ENCODE measurements around the gene TBCD.

TBCD gene

GRCh38 chr17:82926081-82926480, 174.2 kb downstream of the TBCD start:
- Mint-ChIP-seq H3K27ac (no peak overlapping the region), H3K4me1 (no peaks in the 10 kb centered on the region), H3K4me3 (no peak overlapping the region), H3K36me3 (peaks cover 60 to 70% of the 10 kb centered on the region in 2 donors), H3K9me3 (no peaks in the 10 kb centered on the region), H3K27me3 (no peaks in the 10 kb centered on the region)
- ATAC-seq (replicated peaks) (no peak), DNase-seq (no peak)

DNA sequence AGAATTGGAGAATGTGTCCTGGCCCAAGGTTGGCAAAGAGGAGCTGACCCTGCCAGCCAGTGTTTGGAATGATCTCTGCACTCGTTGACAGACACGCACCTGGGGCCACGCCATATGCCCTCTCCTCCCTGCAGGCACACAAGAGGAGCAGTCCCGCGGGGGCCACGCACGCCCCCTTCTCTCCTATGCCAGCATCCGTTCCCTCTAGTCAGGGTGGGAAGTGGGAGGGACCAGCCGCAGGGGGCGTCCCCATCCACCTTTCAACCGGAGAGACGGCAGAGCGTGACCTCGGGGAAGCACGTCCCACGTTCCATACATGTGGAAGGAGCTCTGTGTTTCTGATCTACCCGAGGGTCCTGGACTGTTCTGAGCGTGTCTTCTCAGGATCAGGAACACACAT, 174.9 kb downstream of the TBCD start:
- Mint-ChIP-seq H3K4me1 (no peaks in the 10 kb centered on the region), H3K27ac (no peak overlapping the region), H3K27me3 (no peaks in the 10 kb centered on the region), H3K9me3 (no peaks in the 10 kb centered on the region), H3K36me3 (peaks cover 62 to 71% of the 10 kb centered on the region in 2 donors), H3K4me3 (no peak overlapping the region)
- no peak for ATAC-seq (replicated peaks)
- no peak for DNase-seq

DNA sequence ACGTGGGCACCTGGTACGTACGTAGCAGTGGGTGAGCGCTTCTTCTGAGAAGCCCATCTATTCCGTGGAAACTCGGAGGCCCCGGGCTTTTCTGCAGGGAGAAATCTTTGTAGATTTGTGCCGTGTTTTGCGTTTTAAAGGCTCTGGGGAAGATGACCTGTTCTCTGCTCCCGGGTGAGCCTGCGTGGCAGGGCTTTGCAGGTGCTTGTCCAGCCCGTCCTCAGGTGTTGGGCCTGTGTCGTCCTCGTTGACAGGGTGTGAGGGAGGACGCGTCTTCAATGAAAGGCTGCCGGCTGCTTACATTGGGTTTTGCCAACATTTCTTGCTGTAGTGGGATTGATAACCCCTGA, 175.4 kb downstream of the TBCD start:
- Mint-ChIP-seq H3K27ac (no peak overlapping the region), H3K9me3 (no peaks in the 10 kb centered on the region), H3K4me1 (no peaks in the 10 kb centered on the region), H3K27me3 (no peaks in the 10 kb centered on the region), H3K4me3 (no peak overlapping the region), H3K36me3 (peaks cover 65 to 71% of the 10 kb centered on the region in 2 donors)
- DNase-seq, result no peak
- ATAC-seq (replicated peaks), result no peak

- ATAC-seq (replicated peaks) (no peak), DNase-seq (no peak)
- Mint-ChIP-seq H3K36me3 (peaks cover 70 to 71% of the 10 kb centered on the region in 2 donors), H3K4me3 (no peak overlapping the region), H3K4me1 (no peaks in the 10 kb centered on the region), H3K27ac (no peak overlapping the region), H3K27me3 (no peaks in the 10 kb centered on the region), H3K9me3 (no peaks in the 10 kb centered on the region)
These were observed 176.1 kb downstream of the TBCD start for GRCh38 chr17:82927661-82928601.

- Mint-ChIP-seq H3K27ac (peak overlapping the region; percentile 14), H3K27me3 (no peaks in the 10 kb centered on the region), H3K36me3 (peaks cover 71 to 76% of the 10 kb centered on the region in 2 donors), H3K4me3 (no peak overlapping the region), H3K9me3 (no peaks in the 10 kb centered on the region), H3K4me1 (no peaks in the 10 kb centered on the region)
- ATAC-seq (replicated peaks), result no peak
- no peak for DNase-seq
These were observed 177.3 kb downstream of the TBCD start for GRCh38 chr17:82929011-82929622.

- H3K4me1 Mint-ChIP-seq, result no peaks in the 10 kb centered on the region
- DNase-seq, result no peak
- ATAC-seq (replicated peaks), result no peak
- no peaks in the 10 kb centered on the region for H3K9me3 Mint-ChIP-seq
- no peak overlapping the region for H3K4me3 Mint-ChIP-seq
- no peaks in the 10 kb centered on the region for H3K27me3 Mint-ChIP-seq
- H3K36me3 Mint-ChIP-seq, result peaks cover 69 to 75% of the 10 kb centered on the region in 2 donors
- peak overlapping the region; percentile 14 for H3K27ac Mint-ChIP-seq
These were observed 177.8 kb downstream of the TBCD start for GRCh38 chr17:82929676-82930042.

DNA sequence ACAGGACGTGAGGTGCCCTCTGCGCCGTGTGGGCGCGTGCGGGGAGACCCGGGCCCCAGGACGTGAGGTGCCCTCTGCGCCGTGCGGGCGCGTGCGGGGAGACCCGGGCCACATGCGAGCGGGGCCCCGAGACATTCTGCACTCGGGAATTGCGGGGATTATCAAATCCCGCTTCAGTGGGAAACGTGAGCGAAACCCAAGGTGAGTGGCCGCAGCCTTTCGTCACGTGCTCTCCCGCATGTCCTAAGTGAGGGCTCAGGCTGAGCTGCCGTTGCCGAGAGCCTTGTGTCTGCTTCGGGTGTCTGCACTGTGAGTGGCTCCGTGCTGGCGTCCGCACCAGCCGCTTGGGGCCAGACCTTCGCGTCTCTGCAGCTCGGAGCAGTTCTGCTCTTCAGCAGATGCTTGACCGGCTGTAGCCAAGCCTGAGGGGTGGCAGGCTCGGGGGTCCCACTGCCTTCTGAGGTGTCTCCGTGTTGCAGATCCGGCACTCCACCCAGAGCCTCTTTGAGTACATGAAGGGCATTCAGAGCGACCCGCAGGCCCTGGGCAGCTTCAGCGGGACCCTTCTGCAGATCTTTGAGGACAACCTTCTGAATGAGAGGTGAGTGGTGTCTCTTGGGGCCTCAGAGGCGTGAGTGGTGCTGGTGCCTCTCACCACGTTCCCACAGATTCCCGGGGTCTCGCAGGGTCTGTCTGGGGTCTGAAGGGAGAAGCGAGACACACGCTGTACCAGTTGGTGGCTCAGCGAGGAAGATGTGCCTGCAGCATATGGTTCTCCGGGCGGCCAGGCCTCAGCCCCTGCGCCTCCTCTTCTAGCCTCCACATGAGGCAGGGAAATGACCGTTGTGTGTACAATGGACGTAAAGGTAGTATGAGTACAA, 178.4 kb downstream of the TBCD start:
- Mint-ChIP-seq H3K4me1 (no peaks in the 10 kb centered on the region), H3K27me3 (no peaks in the 10 kb centered on the region), H3K27ac (no peak overlapping the region), H3K4me3 (no peak overlapping the region), H3K9me3 (no peaks in the 10 kb centered on the region), H3K36me3 (peaks cover 69 to 75% of the 10 kb centered on the region in 2 donors)
- DNase-seq, result no peak
- no peak for ATAC-seq (replicated peaks)

- ATAC-seq (replicated peaks), result no peak
- DNase-seq, result no peak
- Mint-ChIP-seq H3K27ac (no peak overlapping the region), H3K27me3 (no peaks in the 10 kb centered on the region), H3K4me1 (peaks cover 0 to 5% of the 10 kb centered on the region in 2 donors), H3K9me3 (no peaks in the 10 kb centered on the region), H3K36me3 (peaks cover 72 to 79% of the 10 kb centered on the region in 2 donors), H3K4me3 (no peak overlapping the region)
These were observed 179.2 kb downstream of the TBCD start for GRCh38 chr17:82930924-82931698.

DNA sequence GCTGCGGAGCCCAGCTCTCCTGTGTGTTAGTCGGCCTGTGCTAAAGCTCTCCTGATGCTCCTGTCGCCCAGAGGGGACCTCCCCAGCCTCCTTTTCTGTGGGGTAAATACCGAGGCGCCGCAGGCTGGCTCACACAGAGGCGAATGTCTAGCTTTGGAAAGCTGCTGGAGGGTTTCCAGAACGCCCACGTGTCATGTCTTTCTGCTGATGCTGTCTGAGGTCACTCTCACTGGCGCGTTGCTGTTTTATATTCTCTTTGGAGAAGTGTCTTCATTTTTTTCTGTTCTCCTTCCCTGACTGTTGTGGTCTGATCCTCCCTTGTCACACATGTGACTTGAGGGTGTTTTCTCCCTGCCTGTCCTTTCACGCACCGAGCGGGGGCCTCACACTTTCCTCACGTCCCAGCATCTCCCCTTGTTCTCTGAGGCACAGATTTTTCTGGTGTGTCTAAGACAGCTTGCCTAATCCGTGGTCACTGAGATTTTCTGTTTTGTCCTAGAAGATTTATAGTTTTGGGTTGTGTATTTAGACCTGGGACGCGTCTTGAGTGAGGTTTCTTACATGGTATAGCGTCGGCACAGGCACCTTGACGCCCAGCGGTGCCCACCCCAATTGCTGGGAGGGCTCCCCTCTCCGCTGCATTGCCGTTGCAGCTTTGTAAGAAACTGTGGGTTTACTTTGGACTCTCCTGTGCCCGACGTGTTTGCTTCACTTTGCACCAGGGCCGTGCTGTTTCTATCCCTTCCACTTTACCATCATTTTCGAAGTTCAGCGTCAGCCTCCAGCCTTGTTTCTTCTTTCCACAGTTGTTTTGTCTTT, 180.0 kb downstream of the TBCD start:
- Mint-ChIP-seq H3K9me3 (no peaks in the 10 kb centered on the region), H3K4me3 (no peak overlapping the region), H3K4me1 (peaks cover 0 to 5% of the 10 kb centered on the region in 2 donors), H3K27me3 (no peaks in the 10 kb centered on the region), H3K27ac (no peak overlapping the region), H3K36me3 (peaks cover 71 to 78% of the 10 kb centered on the region in 2 donors)
- ATAC-seq (replicated peaks) (no peak), DNase-seq (no peak)

DNA sequence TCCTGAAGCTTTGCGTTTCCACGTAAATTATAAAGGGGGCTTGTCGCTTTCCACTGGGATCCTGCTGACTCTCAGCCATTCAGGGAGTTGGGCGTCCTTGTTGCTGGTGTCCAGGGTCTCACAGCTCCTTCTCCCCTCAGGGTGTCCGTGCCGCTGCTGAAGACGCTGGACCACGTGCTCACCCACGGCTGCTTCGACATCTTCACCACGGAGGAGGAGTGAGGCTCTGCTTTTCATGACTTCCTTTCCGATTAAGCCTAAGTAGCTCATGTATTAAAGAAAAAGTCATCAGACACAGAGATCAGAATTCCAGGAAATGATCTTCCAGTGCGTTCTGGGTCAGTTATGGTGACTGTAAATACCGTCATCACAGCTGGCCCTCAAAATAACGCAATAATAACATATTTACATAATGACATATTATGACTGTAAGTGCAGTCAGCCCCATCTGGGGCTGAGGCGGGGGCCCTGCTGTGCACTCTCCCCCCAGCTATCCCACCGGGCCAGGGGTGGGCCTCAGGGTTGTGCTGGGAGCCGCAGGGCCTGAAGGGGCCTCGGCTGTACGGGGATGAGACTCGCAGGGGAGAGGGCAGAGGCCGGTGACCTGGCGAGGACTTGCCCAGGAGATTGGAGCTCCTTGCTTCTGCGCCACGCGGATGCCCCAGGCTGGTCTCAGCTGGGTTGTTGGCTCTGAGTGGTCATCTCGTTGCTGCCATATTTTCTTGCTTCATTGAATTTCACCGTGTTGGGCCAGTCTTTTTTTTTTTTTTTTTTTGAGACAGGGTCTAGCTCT, 180.8 kb downstream of the TBCD start:
- Mint-ChIP-seq H3K4me3 (no peak overlapping the region), H3K9me3 (no peaks in the 10 kb centered on the region), H3K27ac (no peak overlapping the region), H3K36me3 (peaks cover 68 to 77% of the 10 kb centered on the region in 2 donors), H3K27me3 (no peaks in the 10 kb centered on the region), H3K4me1 (peaks cover 0 to 5% of the 10 kb centered on the region in 2 donors)
- DNase-seq, result no peak
- ATAC-seq (replicated peaks), result no peak

DNA sequence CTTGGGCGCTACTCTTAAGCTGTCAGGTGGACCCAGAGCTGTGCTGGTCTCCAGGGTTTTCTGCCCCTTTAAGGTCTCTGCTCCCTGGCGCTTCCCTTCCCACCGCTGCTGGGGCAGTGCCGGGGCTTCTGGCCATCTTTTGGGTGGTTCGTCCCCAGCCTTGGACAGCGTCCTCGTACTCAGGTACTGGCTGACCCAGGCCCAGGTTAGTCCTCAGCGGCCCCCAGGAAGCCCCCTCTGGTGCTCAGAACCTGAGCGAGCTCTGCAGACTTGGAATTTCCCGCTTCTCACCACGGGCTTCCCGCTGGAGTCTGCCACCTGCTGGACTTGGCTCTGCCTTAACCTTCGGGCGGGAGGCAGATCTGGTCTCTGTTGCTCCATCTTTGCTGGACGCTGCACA, 182.0 kb downstream of the TBCD start:
- peaks cover 70 to 82% of the 10 kb centered on the region in 2 donors for H3K36me3 Mint-ChIP-seq
- H3K9me3 Mint-ChIP-seq, result no peaks in the 10 kb centered on the region
- no peak overlapping the region for H3K4me3 Mint-ChIP-seq
- no peak overlapping the region for H3K27ac Mint-ChIP-seq
- peaks cover 0 to 5% of the 10 kb centered on the region in 2 donors for H3K4me1 Mint-ChIP-seq
- DNase-seq (no peak), ATAC-seq (replicated peaks) (no peak)
- no peaks in the 10 kb centered on the region for H3K27me3 Mint-ChIP-seq

DNA sequence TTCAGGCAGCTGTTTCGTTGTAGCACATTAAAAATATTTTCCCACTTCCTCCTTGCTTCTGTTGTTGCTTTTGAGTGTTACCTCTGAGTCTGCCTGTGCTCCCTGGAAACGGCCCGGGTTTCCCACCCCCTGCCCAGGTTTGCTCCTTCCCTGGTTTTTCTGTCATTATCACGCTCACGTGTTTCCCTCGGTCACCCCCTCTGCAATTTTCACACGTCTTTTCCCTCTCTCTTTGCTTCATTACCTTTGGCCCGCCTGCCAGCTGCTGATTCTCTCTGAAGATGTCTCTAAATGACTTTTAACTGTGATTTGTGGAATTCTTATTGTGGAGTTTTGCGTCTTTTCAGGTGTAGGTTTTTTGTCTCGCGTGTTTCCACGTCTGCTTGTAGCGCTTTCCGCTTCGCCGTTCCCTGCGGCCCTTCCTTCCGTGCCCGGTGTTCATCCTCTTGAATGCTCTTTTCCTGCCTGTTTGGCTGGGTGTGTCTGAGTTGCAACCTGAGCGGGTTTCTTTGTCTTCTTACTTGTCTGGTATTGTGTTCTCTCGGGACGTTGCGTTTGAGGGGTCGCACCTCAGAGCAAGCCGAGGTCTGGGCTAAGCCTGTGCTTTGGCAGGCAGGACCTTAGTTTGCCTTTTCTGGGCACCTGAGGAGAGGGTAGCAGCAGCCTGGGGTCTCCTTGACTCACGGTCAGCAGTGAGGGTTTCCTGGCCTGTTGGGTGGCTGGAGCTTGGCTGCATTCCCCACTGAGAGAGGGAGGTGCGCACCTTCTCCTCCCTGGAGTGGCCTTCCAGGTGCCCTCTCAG, 184.3 kb downstream of the TBCD start:
- ATAC-seq (replicated peaks), result no peak
- no peak for DNase-seq
- Mint-ChIP-seq H3K9me3 (no peaks in the 10 kb centered on the region), H3K36me3 (peaks cover 64 to 81% of the 10 kb centered on the region in 2 donors), H3K27me3 (no peaks in the 10 kb centered on the region), H3K4me3 (no peak overlapping the region), H3K4me1 (peaks cover 0 to 5% of the 10 kb centered on the region in 2 donors), H3K27ac (no peak overlapping the region)

Measured in stimulated activated naive B cell treated with anti-CD40 and anti-IgM and Interleukin-4, amounts not matched to agents 10 μg/mL and 1 μg/mL and 100 μg/mL, for 72 hours (primary cell).